Measurements from ENCODE around the gene ERCC6L2.
A peak's percentile ranks its signal among the peaks of the same experiment; 100 is the strongest.

Gene ERCC6L2

GRCh38 chr9:95980262-95981125 is 105.0 kb downstream of the ERCC6L2 start:
- DNase-seq: no peak

GRCh38 chr9:95981761-95982390 is 106.4 kb downstream of the ERCC6L2 start:
- DNase-seq: peak; percentile 63

GRCh38 chr9:95985440-95986055 is 110.1 kb downstream of the ERCC6L2 start:
- DNase-seq: no peak

DNA sequence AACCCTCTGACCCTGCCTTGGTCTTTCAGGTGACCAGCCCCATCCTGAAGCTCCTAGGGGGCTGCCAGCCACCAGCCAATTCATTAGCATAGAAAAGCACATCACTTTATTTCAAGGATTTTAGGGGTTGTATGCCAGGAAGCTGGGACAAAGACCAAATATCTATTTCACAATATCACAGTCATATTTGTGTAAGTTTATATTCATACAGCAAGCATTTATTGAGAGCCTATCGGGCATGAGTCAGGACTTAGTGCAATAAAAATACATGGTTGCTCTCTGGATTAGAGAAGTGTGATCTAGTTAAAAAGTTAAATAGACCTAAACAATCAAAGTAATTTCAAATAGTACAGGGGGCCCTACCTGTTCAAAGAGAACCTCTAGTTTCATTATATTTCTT is 113.8 kb downstream of the ERCC6L2 start:
- no peak for DNase-seq

DNA sequence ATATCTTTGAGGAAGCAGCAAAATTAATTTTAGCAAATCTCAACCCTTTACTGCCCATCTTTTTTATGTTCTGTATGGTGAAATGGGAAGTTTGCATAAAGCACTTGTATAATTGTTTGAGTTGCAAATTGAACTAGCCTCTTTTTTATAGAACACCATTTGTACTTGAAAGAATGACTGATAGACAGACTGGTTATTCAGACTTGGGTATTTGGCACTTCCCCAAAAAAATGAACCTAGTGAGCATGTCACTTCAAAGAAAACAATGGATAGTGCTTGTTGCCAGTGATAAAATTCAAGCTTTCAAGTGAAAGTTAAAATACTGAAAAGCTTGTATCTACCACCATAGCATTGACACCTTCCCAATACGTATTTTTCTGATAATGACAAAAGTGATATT is 115.8 kb downstream of the ERCC6L2 start:
- no peak for DNase-seq

DNA sequence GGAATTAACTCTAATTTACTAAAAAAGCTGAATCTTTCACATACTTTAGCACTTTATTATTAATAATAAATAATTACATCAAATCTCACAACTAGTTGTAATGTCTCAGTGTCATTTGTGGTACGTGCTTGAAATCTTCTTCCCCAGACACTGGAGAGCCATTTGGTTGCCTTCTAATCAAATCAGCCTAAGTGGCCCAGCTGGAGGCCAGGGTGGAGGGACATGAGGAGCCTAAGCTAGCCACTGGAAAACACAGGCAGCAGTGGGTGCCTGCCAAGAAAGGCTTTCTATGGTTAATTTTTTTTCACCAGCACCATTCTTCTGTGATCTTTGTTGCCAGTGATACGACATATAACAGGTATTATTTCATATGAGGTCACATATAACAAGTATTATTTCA is 117.0 kb downstream of the ERCC6L2 start:
- DNase-seq: no peak

- DNase-seq: no peak
These were observed 117.8 kb downstream of the ERCC6L2 start for GRCh38 chr9:95993337-95993736.

DNA sequence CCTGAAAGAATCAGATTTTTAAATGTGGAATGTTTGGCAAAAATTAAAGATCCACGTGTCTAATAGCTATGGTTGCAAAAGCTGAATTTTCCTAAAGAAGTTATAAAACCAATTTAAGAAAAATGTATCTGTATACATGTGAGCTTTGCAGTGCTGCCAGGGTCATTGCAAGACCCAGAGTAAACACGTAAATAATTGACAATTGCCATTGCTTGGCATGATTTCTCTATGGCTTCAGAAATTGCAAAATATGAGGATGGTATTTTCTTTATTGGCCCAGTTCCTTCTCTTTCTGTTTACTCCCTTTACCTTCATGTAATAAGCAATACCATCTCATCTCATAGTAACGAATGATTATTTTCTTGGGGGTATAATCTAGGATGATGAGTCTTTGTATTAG is 123.9 kb downstream of the ERCC6L2 start:
- DNase-seq: no peak

GRCh38 chr9:96004379-96004778 is 128.9 kb downstream of the ERCC6L2 start:
- no peak for DNase-seq

DNA sequence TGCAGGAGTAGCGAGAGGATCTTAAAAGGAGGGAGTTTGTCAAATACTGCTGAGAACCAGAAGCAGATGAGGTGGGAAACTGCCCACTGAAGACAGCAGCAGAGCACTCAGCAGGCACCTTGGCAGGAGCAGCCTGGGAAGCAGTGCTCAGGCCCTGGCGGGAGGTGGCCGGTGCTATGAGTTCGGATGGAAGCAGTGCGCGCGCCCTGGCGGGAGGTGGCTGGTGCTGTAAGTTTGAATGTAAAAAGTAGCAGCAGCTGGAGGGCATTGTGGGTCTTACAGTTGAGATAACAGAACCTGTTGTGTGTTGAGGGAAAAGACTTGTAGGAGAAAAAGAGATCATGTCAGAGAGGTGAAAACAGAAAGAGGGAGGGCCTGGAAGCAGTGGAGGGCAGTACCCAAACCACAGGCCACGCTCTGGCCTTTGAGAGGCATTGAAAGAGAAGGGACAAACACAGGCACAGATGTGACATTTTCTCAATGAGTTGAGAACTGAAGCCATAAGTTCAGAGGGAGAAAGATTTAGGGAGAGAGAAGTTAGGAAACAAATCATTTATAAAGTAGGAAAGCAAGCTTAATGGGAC is 130.9 kb downstream of the ERCC6L2 start:
- no peak for DNase-seq

GRCh38 chr9:96006961-96007360 is 131.5 kb downstream of the ERCC6L2 start:
- DNase-seq: no peak

DNA sequence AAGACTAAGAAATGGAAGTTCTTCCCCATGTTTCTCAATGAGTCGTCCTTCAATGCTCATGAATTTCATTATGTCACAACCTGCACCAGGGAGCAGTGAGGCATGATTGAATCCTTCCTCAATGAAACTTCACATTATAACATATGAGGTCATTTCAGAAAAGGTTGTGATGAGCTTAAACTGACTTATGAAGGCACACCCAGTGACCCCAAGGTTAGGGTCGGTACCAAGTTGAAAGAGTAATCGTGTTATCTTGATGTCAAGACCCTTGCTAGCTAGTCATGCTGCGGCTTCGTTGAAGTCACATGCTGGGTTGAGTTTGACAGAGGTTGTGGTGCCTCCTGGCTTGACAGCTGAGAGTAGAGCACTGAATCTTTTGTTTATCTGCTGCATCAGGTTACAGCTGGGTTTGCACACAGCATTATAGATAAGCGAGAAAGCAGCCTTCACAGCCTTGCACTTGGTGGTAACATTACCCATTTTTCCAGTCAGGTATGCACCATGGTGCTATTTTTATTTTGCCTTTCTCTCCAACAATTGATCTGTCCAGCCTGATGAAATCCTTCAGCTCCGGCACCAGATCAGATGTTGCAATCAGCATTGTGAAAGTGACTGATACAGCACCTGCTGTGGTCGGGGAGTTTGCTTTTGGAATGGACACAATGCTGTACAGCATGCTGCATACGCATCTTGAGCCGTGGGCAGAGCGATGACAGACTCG is 133.2 kb downstream of the ERCC6L2 start:
- DNase-seq: no peak

- no peak for DNase-seq
These were observed 133.7 kb downstream of the ERCC6L2 start for GRCh38 chr9:96009223-96009602.

DNA sequence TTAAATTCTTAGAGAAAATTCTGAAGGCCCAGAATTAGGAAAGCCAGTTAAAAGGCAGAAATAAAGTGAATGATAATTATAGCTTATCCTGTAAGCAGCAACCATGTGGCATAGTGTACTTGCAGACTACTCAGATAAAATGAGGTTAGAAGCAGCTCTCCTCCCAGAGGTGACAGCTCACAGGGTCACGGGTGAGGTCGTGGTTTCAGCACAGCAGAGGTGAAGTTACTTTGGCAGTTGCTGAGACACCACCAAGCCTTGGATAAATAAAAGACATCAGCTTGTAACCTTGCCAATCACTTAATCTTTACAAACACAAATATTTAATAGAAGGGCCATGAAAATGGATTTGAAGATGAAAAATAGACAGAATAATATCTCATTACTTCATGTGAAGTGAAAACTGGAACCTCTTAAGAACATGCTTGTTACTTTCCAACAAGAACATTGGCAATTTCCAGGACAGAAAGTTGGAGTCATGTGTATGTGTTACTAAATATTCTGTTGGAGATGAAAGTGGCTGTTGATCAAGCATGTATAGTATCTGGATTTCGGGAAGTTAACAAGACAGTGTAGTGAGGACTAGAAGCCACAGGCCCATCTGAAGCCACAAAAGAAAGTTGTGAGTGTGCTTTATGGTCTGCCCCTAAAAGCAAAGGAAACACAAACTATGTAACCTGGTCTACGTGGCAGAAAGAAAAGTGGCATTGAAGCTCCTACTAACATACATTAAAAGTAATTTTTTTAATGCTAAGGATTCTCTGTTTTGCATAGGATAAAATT is 134.4 kb downstream of the ERCC6L2 start:
- DNase-seq: peak; percentile 84

DNA sequence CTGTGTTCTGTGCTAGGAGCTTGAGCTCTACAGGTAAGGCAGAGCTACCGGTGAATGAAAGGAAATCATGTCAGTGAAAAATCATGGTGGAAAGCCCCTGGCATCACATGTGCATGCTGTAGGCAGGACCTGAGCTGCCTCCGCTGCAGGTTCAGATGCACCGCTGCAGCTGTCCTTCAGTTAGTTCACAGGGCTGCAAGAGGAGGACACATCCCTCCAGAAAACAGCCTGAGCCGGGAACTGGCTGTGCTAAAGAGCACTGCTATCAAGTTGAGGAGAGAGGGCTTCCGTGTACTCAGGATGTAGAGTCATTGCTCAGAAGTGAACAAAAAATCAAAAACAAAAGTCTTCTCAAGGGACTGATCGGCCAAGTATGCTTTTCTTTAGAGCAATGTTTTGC is 138.6 kb downstream of the ERCC6L2 start:
- peak; percentile 79 for DNase-seq

DNA sequence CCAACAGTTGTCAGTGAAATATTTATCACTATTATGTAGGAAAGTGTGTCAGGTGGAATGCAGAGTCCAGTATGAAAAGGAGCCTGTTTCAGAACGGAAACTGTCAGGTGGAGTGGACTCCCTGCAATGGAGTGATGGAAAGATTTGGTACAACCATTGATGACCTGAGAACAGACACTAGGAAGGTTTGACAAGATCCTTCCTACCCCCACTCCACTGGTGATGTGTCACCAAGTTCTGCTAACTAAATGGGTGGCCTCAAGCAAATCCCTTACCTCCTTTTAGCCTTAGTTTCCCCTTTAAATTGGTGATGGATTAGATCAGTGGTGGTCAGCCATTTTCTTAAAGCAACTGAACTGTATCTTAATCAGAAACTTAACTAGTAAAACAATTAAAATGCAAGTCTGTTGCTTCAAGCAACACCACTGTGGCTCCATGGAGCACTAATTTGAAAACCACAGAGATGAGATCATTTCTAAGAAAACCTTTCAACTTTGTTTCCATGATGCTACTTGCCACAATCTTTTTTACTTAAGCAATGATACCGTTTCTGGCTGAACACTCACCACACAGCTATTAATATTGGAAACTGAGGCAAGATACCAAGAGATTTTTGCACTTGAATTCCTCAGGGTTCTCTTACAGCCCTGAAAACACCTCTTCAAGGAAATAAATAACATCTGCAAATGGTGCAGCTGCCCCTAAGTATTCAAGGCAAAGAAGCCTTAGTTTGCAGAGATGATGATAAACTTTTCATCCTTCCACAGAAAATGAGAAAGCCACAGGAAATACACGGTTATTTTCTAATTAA is 140.6 kb downstream of the ERCC6L2 start:
- DNase-seq: peak; percentile 74
